Activated T-cell treated with anti-CD3 and anti-CD28 coated beads, Interleukin-2, amount 50 U/mL, for 72 hours (primary cell): Measurements from ENCODE around the gene TBCEL. TPM values are rescaled to one million over a fixed set of nuclear protein-coding genes. Genes with fewer than 3 reads are reported as not detected.
A peak's percentile ranks its signal among the peaks of the same experiment; 100 is the strongest.

Experiments
- ATAC-seq, 2 donors: fragments of 150-1000 bp; cut with Tn5 transposase; replicated peaks in 1 of 2; 2 replicates each; pipeline ENCODE4 v1.10.0; 2021; ENCODE audit warnings: moderate library complexity in 2 of 2, mild to moderate bottlenecking in 1 of 2
- DNase-seq, 2 donors: peaks; one replicate each; pipeline ENCODE4 v3.0.0; 2021 to 2022; ENCODE audit warnings: mixed read lengths in 1 of 2
- H3K27ac Mint-ChIP-seq: one replicate; pipeline ENCODE4 v1.8.0; 2022; ENCODE audit warnings: mild to moderate bottlenecking, moderate library complexity, mixed read lengths
- H3K27me3 Mint-ChIP-seq: one replicate; pipeline ENCODE4 v1.8.0; 2022; ENCODE audit warnings: low read depth, mixed read lengths
- H3K36me3 Mint-ChIP-seq, 2 donors: one replicate each; pipeline ENCODE4 v1.8.0; 2022; ENCODE audit warnings: mixed read lengths in 2 of 2, mild to moderate bottlenecking in 1 of 2; ENCODE audit not compliant: insufficient read depth in 2 of 2
- H3K4me1 Mint-ChIP-seq: one replicate; pipeline ENCODE4 v1.8.0; 2022; ENCODE audit warnings: low read depth, mixed read lengths
- H3K4me3 Mint-ChIP-seq, 2 donors: one replicate each; pipeline ENCODE4 v1.8.0; 2022; ENCODE audit warnings: mild to moderate bottlenecking in 2 of 2, mixed read lengths in 2 of 2, moderate library complexity in 2 of 2
- H3K9me3 Mint-ChIP-seq, 2 donors: one replicate each; pipeline ENCODE4 v1.8.0; 2022; ENCODE audit warnings: mixed read lengths in 2 of 2
- total RNA-seq, 2 donors: library from RNA; stranded (reverse); gene quantifications; one replicate each; pipeline ENCODE4 v1.2.3, GENCODE V29; 2022

Gene TBCEL
- total RNA-seq, 2 donors from 2014 or later = 13.3 to 14.7 TPM

DNA sequence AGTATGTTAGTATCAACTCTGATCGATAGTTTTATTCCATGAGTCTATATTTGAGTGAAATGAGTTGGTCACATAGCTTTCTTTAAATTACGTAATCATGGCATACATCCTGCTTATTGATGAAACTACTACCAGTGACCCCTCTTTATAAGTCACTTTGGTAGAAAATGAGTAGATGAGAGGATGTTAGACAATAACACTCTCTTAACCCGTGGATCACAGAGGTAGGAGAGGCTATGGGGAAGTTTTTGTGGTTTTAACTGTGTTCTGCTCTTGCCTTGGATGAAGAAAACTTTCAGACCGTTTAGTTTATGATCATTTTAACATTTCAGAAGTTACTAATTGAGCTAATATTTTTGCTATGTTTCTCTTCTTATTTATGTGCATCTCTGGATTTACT is 34.0 kb downstream of the TBCEL start:
- H3K36me3 Mint-ChIP-seq = peaks cover 0 to 11% of the 10 kb centered on the region in 2 donors
- DNase-seq (no peak), ATAC-seq (peak in 1 of 2 donors; percentile 49)
- H3K4me1 Mint-ChIP-seq = no peaks in the 10 kb centered on the region
- H3K27ac Mint-ChIP-seq = no peak overlapping the region
- H3K4me3 Mint-ChIP-seq = no peak overlapping the region
- no peaks in the 10 kb centered on the region for H3K27me3 Mint-ChIP-seq
- no peaks in the 10 kb centered on the region for H3K9me3 Mint-ChIP-seq

DNA sequence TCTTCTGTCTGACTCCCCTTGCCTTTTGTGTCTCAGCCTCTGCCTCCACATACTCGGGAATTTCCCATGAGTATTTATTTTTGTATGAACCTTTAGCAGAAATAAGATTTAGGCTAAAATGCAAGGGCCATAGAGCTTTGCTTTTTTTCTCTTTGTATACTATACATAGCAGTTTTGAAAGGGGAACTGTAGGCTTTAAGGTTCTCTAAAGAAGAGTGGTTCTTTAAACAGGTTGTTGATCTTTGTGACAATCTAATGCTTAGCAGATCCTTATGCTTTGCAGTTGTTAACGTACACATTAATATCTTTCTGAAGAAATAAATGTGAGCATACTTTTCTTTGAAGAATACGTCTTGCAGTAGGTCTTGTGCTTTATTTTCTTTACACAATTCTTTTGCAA is 35.0 kb downstream of the TBCEL start:
- Mint-ChIP-seq H3K36me3 (peaks cover 2 to 10% of the 10 kb centered on the region in 2 donors), H3K27ac (no peak overlapping the region), H3K9me3 (no peaks in the 10 kb centered on the region), H3K27me3 (no peaks in the 10 kb centered on the region), H3K4me3 (no peak overlapping the region), H3K4me1 (no peaks in the 10 kb centered on the region)
- DNase-seq (no peak), ATAC-seq (no peak)

DNA sequence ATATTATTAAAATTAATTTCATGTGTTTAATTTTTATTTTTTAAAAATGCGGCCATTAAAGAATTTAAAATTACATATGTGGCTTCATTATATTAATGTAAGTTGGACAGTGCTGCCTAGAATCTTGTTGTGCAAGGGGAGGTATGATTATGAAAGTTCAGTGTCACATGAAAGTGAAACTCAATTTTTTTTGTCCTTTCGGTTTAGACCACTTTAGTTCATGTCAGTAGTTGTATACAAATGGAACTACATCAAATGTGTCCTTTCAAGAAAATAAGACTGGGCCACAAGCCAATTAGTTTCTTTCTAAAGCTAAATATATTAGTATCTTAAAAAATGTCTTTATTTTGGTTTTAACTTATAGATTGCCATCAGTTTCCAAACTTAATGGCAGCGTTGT is 35.7 kb downstream of the TBCEL start:
- ATAC-seq (no peak), DNase-seq (no peak)
- no peaks in the 10 kb centered on the region for H3K9me3 Mint-ChIP-seq
- H3K36me3 Mint-ChIP-seq = peaks cover 2 to 10% of the 10 kb centered on the region in 2 donors
- H3K27ac Mint-ChIP-seq = no peak overlapping the region
- no peak overlapping the region for H3K4me3 Mint-ChIP-seq
- H3K4me1 Mint-ChIP-seq = no peaks in the 10 kb centered on the region
- H3K27me3 Mint-ChIP-seq = no peaks in the 10 kb centered on the region

GRCh38 chr11:121063728-121064127 is 39.8 kb downstream of the TBCEL start:
- Mint-ChIP-seq H3K27ac (no peak overlapping the region), H3K9me3 (no peaks in the 10 kb centered on the region), H3K27me3 (no peaks in the 10 kb centered on the region), H3K36me3 (peaks cover 5 to 16% of the 10 kb centered on the region in 2 donors), H3K4me1 (no peaks in the 10 kb centered on the region), H3K4me3 (no peak overlapping the region)
- ATAC-seq (no peak), DNase-seq (no peak)

- peaks cover 0 to 6% of the 10 kb centered on the region in 2 donors for H3K9me3 Mint-ChIP-seq
- H3K4me3 Mint-ChIP-seq = no peak overlapping the region
- no peaks in the 10 kb centered on the region for H3K27me3 Mint-ChIP-seq
- ATAC-seq (no peak), DNase-seq (no peak)
- H3K4me1 Mint-ChIP-seq = no peaks in the 10 kb centered on the region
- peaks cover 13 to 19% of the 10 kb centered on the region in 2 donors for H3K36me3 Mint-ChIP-seq
- no peak overlapping the region for H3K27ac Mint-ChIP-seq
Measured at GRCh38 chr11:121066623-121067022, 42.7 kb downstream of the TBCEL start.

GRCh38 chr11:121067026-121067425 is 43.1 kb downstream of the TBCEL start:
- Mint-ChIP-seq H3K9me3 (peaks cover 0 to 6% of the 10 kb centered on the region in 2 donors), H3K27ac (no peak overlapping the region), H3K27me3 (no peaks in the 10 kb centered on the region), H3K36me3 (peaks cover 13 to 18% of the 10 kb centered on the region in 2 donors), H3K4me1 (no peaks in the 10 kb centered on the region), H3K4me3 (no peak overlapping the region)
- ATAC-seq (no peak), DNase-seq (no peak)

GRCh38 chr11:121067453-121067852 is 43.6 kb downstream of the TBCEL start:
- Mint-ChIP-seq H3K4me3 (no peak overlapping the region), H3K36me3 (peaks cover 13 to 18% of the 10 kb centered on the region in 2 donors), H3K9me3 (peaks cover 0 to 6% of the 10 kb centered on the region in 2 donors), H3K27ac (no peak overlapping the region), H3K27me3 (no peaks in the 10 kb centered on the region), H3K4me1 (no peaks in the 10 kb centered on the region)
- DNase-seq (no peak), ATAC-seq (no peak)

GRCh38 chr11:121067962-121068647 is 44.2 kb downstream of the TBCEL start:
- Mint-ChIP-seq H3K36me3 (peaks cover 13 to 19% of the 10 kb centered on the region in 2 donors), H3K4me1 (no peaks in the 10 kb centered on the region), H3K27me3 (no peaks in the 10 kb centered on the region), H3K9me3 (peaks cover 0 to 6% of the 10 kb centered on the region in 2 donors), H3K4me3 (no peak overlapping the region), H3K27ac (peak overlapping the region; percentile 12)
- ATAC-seq = no peak
- no peak for DNase-seq

GRCh38 chr11:121068787-121069186 is 44.9 kb downstream of the TBCEL start:
- no peaks in the 10 kb centered on the region for H3K4me1 Mint-ChIP-seq
- no peak overlapping the region for H3K27ac Mint-ChIP-seq
- peaks cover 11 to 17% of the 10 kb centered on the region in 2 donors for H3K36me3 Mint-ChIP-seq
- H3K27me3 Mint-ChIP-seq = no peaks in the 10 kb centered on the region
- no peak for DNase-seq
- ATAC-seq = no peak
- no peak overlapping the region for H3K4me3 Mint-ChIP-seq
- H3K9me3 Mint-ChIP-seq = peaks cover 0 to 6% of the 10 kb centered on the region in 2 donors

GRCh38 chr11:121070951-121071845 is 47.3 kb downstream of the TBCEL start:
- DNase-seq (no peak), ATAC-seq (no peak)
- H3K27me3 Mint-ChIP-seq = no peaks in the 10 kb centered on the region
- peaks cover 0 to 6% of the 10 kb centered on the region in 2 donors for H3K9me3 Mint-ChIP-seq
- H3K4me3 Mint-ChIP-seq = no peak overlapping the region
- peaks cover 11 to 17% of the 10 kb centered on the region in 2 donors for H3K36me3 Mint-ChIP-seq
- no peak overlapping the region for H3K27ac Mint-ChIP-seq
- H3K4me1 Mint-ChIP-seq = no peaks in the 10 kb centered on the region

DNA sequence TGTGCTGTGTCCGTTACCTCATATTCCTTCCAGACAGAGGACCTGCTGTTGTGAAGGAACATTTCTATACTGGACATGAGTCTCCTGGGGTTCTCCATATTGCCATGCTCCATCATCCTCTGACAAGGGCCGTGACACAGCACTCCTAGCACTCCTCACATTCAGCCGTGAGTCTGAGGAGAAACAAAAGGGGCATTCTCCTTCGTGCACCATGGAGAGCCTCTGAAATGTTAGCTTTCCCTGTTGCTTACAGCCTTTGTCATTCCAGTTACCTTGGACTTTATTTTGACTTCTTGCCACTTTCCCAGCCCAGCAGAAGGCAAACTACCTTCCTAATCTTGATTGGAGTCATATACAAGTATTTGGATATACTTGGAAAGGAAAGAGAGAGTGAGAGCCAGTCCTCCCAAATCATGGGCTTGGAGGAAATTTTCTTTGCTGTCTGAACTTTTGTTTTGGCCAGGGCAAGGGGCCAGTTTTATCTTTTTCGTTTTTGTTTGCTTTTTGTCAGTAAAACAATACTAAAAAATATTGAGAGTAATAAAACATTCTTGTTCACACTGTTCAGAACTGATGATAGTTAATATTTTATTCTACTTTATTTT is 48.0 kb downstream of the TBCEL start:
- no peak overlapping the region for H3K4me3 Mint-ChIP-seq
- H3K9me3 Mint-ChIP-seq = peaks cover 0 to 6% of the 10 kb centered on the region in 2 donors
- no peak for DNase-seq
- H3K27me3 Mint-ChIP-seq = no peaks in the 10 kb centered on the region
- H3K4me1 Mint-ChIP-seq = no peaks in the 10 kb centered on the region
- no peak for ATAC-seq
- peaks cover 11 to 16% of the 10 kb centered on the region in 2 donors for H3K36me3 Mint-ChIP-seq
- no peak overlapping the region for H3K27ac Mint-ChIP-seq

GRCh38 chr11:121081321-121081720 is 57.4 kb downstream of the TBCEL start:
- no peaks in the 10 kb centered on the region for H3K9me3 Mint-ChIP-seq
- no peak for ATAC-seq
- peaks cover 19% of the 10 kb centered on the region for H3K4me1 Mint-ChIP-seq
- no peaks in the 10 kb centered on the region for H3K36me3 Mint-ChIP-seq
- H3K27ac Mint-ChIP-seq = no peak overlapping the region
- no peak for DNase-seq
- no peak overlapping the region for H3K4me3 Mint-ChIP-seq
- H3K27me3 Mint-ChIP-seq = no peaks in the 10 kb centered on the region

DNA sequence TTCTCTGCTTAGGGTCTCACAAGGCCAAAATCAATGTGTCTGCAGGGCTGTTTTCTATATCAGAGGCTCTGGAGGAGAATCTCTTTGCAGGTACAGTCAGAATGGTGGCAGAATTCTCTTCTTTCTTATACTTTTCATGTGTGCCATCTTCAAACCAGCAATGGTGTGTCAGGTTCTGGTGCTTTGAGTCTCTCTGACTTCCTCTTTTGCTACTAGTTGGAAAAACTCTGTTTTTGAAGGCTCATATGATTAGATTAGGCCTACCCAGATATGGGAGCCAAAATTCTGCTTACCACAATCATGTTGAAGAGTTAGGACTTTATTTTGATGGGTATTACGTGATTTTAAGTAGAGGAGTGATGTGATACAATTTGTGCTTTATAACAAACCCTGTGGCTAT is 58.3 kb downstream of the TBCEL start:
- Mint-ChIP-seq H3K27me3 (no peaks in the 10 kb centered on the region), H3K36me3 (no peaks in the 10 kb centered on the region), H3K9me3 (no peaks in the 10 kb centered on the region), H3K4me1 (peaks cover 19% of the 10 kb centered on the region), H3K27ac (no peak overlapping the region), H3K4me3 (no peak overlapping the region)
- DNase-seq = no peak
- ATAC-seq = no peak
